Loucy (cell line): ENCODE results near the gene ETV2.

ENCODE experiments used
- H2AFZ ChIP-seq: fragments of 200-600 bp; sonication (generic); 2 replicates; pipeline ENCODE4 v1.6.0; 2016; ENCODE audit warnings: antibody characterized with exemption, mild to moderate bottlenecking, low read length, moderate library complexity
- H3F3A ChIP-seq: fragments of 200-600 bp; 2 replicates; pipeline ENCODE4 v1.6.0; 2016; ENCODE audit warnings: antibody characterized with exemption, low read depth, mild to moderate bottlenecking
- H3K27me3 ChIP-seq: fragments of 200-600 bp; sonication (generic); 2 replicates; pipeline ENCODE4 v1.6.1; 2014; ENCODE audit warnings: low read length, mild to moderate bottlenecking; ENCODE audit not compliant: insufficient read depth, poor library complexity, severe bottlenecking
- H3K36me3 ChIP-seq: fragments of 200-600 bp; sonication (generic); 2 replicates; pipeline ENCODE4 v1.6.1; 2016; ENCODE audit warnings: low read length; ENCODE audit not compliant: insufficient read depth
- H3K4me1 ChIP-seq: fragments of 200-600 bp; sonication (generic); 2 replicates; pipeline ENCODE4 v1.5.1; 2014; ENCODE audit warnings: low read length, mild to moderate bottlenecking; ENCODE audit not compliant: insufficient read depth, poor library complexity, severe bottlenecking
- H3K4me2 ChIP-seq: fragments of 200-600 bp; sonication (generic); 2 replicates; pipeline ENCODE4 v1.6.0; 2014; ENCODE audit warnings: antibody characterized with exemption, low read length, low read depth, mild to moderate bottlenecking; ENCODE audit not compliant: poor library complexity, severe bottlenecking
- H3K4me3 ChIP-seq: fragments of 200-600 bp; sonication (generic); 2 replicates; pipeline ENCODE4 v1.5.1; 2014; ENCODE audit warnings: low read length, mild to moderate bottlenecking, mixed read lengths; ENCODE audit not compliant: poor library complexity, severe bottlenecking
- H3K79me2 ChIP-seq: fragments of 200-600 bp; sonication (generic); 2 replicates; pipeline ENCODE4 v1.6.1; 2014; ENCODE audit warnings: low read length; ENCODE audit not compliant: insufficient read depth
- H3K9ac ChIP-seq: fragments of 200-600 bp; sonication (generic); 2 replicates; pipeline ENCODE4 v1.6.0; 2014; ENCODE audit warnings: mild to moderate bottlenecking, low read depth, low read length, moderate library complexity; ENCODE audit not compliant: poor library complexity, severe bottlenecking
- H3K9me2 ChIP-seq: fragments of 200-600 bp; sonication (generic); replicated peaks from 2 replicates; pipeline ENCODE4 v1.6.1; 2016; ENCODE audit warnings: low read depth, low read length, mixed read lengths
- H3K9me3 ChIP-seq: fragments of 200-600 bp; sonication (generic); 2 replicates; pipeline ENCODE4 v1.6.1; 2014; ENCODE audit warnings: mild to moderate bottlenecking, antibody characterized with exemption, low read length, low read depth; ENCODE audit not compliant: insufficient read depth
- H4K20me1 ChIP-seq: fragments of 200-600 bp; sonication (generic); 2 replicates; pipeline ENCODE4 v1.6.0; 2014; ENCODE audit warnings: antibody characterized with exemption, low read length, mild to moderate bottlenecking; ENCODE audit not compliant: insufficient read depth, poor library complexity, severe bottlenecking
- EZH2phosphoT487 ChIP-seq: fragments of 200-600 bp; IDR thresholded peaks from 2 replicates; pipeline ENCODE4 v1.6.1; 2018; ENCODE audit warnings: antibody characterized with exemption, mild to moderate bottlenecking, moderate library complexity, borderline replicate concordance
- TF ChIP-seq, protein P1 (sequence below): fragments of 200-600 bp; sonication (generic); conservative IDR thresholded peaks from 2 replicates; pipeline ENCODE4 v1.5.1; 2014; ENCODE audit warnings: mild to moderate bottlenecking, antibody characterized with exemption, low read length

Gene ETV2

DNA sequence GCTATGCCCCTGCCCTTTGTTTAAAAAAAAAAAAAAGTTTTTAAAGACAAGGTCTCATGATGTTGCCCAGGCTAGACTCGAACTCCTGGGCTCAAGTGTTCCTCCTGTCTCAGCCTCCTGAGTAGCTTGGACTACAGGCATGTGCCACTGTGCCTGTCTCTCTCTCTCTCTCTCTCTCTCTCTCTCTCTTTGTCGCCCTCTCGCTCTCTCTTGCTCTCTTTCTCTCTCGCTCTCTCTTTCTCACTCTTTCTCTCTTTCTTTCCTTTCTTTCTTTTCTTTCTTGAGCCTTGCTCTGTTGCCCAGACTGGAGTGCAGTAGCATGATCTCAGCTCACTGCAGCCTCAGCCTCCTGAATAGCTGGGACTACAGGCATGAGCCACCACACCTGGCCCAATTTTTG is 14.1 kb downstream of the ETV2 start:
- Histone ChIP-seq H3F3A (no peaks in the 10 kb centered on the region), H4K20me1 (no peaks in the 10 kb centered on the region)
- no peak for TF ChIP-seq EZH2phosphoT487
- TF ChIP-seq, protein P1, sequence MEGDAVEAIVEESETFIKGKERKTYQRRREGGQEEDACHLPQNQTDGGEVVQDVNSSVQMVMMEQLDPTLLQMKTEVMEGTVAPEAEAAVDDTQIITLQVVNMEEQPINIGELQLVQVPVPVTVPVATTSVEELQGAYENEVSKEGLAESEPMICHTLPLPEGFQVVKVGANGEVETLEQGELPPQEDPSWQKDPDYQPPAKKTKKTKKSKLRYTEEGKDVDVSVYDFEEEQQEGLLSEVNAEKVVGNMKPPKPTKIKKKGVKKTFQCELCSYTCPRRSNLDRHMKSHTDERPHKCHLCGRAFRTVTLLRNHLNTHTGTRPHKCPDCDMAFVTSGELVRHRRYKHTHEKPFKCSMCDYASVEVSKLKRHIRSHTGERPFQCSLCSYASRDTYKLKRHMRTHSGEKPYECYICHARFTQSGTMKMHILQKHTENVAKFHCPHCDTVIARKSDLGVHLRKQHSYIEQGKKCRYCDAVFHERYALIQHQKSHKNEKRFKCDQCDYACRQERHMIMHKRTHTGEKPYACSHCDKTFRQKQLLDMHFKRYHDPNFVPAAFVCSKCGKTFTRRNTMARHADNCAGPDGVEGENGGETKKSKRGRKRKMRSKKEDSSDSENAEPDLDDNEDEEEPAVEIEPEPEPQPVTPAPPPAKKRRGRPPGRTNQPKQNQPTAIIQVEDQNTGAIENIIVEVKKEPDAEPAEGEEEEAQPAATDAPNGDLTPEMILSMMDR: no peak

DNA sequence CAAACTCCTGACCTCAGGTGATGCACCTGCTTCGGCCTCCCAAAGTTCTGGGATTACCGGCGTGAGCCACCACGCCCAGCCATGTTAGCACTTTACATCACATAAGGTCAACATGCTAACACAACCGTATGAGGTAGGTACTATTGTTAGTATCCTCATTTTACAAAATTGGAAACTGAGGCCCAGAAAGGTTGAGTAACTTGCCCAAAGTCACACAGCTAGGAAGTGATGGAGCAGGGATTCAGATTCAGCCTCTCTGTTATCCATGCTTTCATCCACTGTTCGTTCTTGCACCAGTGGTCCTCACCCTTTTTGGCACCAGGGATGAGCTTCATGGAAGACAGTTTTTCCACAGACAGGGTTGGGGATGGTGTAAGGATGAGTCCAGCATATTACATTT is 15.2 kb downstream of the ETV2 start:
- no peak overlapping the region for H3K4me3 ChIP-seq
- H3K79me2 ChIP-seq: peaks cover 2% of the 10 kb centered on the region; the same call in 1 of the 2 replicates
- H3K4me1 ChIP-seq: no peaks in the 10 kb centered on the region
- H3K9me3 ChIP-seq: no peaks in the 10 kb centered on the region
- no peak overlapping the region for H3K4me2 ChIP-seq
- no peaks in the 10 kb centered on the region for H4K20me1 ChIP-seq
- peaks cover 37% of the 10 kb centered on the region; the same call in 1 of the 2 replicates for H3K36me3 ChIP-seq
- no peak overlapping the region for H2AFZ ChIP-seq
- no peaks in the 10 kb centered on the region for H3F3A ChIP-seq
- TF ChIP-seq, protein P1: no peak
- TF ChIP-seq EZH2phosphoT487: no peak
- no peaks in the 10 kb centered on the region for H3K27me3 ChIP-seq
- no peaks in the 10 kb centered on the region for H3K9me2 ChIP-seq
- H3K9ac ChIP-seq: no peak overlapping the region

More for the DNA sequence above, 14.1 kb downstream of the ETV2 start:
- H2AFZ ChIP-seq: no peak overlapping the region
- H3K4me1 ChIP-seq: peaks cover 5% of the 10 kb centered on the region
- H3K4me3 ChIP-seq: no peak overlapping the region
- H3K9me2 ChIP-seq: no peaks in the 10 kb centered on the region
- H3K79me2 ChIP-seq: peaks cover 11% of the 10 kb centered on the region; the same call in 1 of the 2 replicates
- H3K9ac ChIP-seq: no peak overlapping the region
- H3K36me3 ChIP-seq: peaks cover 37% of the 10 kb centered on the region; the same call in 1 of the 2 replicates
- H3K9me3 ChIP-seq: no peaks in the 10 kb centered on the region
- no peaks in the 10 kb centered on the region for H3K27me3 ChIP-seq
- H3K4me2 ChIP-seq: no peak overlapping the region

DNA sequence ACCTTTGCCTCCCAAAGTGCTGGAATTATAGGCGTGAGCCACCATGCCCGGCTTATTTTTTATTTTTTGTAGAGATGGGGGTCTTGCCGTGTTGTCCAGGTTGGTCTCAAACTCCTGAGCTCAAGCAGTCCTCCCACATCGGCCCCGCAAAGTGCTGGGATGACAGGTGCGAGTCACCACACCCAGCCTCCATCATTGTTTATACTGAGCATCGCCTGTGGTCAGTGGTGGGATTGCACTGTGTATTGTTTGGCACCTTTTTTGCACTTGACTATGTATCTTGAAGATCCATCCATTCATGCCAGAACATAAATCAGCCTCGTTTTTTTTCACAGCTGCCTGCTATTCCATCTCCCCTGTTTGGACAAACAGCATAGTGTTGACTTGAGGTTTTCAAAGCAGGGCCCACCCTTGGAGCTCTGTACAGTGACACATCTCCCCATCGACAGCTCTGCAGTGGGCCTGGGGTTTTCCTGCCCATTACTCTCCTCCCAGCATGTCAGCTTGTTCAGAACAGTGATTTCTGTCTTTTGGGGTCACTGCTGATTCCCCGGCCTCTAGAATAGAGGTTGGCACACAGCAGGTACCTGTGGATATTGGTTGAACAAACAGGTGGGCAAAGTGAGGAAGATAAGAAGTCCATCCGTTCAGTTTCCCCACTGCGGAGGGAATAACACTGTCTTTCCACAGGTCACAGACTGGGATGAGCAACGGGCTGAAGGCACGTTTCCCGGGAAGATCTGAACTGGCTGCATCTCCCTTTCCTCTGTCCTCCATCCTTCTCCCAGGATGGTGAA is 16.6 kb downstream of the ETV2 start:
- Histone ChIP-seq H3K9me3 (no peaks in the 10 kb centered on the region), H3K9ac (no peak overlapping the region), H3K27me3 (no peaks in the 10 kb centered on the region), H3K4me2 (no peak overlapping the region), H3K36me3 (peaks cover 37% of the 10 kb centered on the region; the same call in 1 of the 2 replicates), H3K4me1 (no peaks in the 10 kb centered on the region), H2AFZ (no peak overlapping the region), H3K79me2 (no peaks in the 10 kb centered on the region), H3F3A (no peaks in the 10 kb centered on the region), H3K9me2 (no peaks in the 10 kb centered on the region), H3K4me3 (no peak overlapping the region), H4K20me1 (no peaks in the 10 kb centered on the region)
- TF ChIP-seq, protein P1: no peak
- TF ChIP-seq EZH2phosphoT487: no peak
